Activated naive CD4-positive, alpha-beta T cell treated with anti-CD3 and anti-CD28 coated beads, Interleukin-2, amount 50 U/mL, for 24 hours (primary cell): ENCODE data around the gene OR2C3.
"Not testable (repeated sequence)": the region's sequence is repeated elsewhere in the genome, so short reads cannot be mapped to it uniquely, and the experiment has no call there.

Source experiments
- H3K27ac Mint-ChIP-seq: one replicate; pipeline ENCODE4 v1.8.0; 2021; ENCODE audit warnings: mild to moderate bottlenecking, mixed read lengths
- H3K27me3 Mint-ChIP-seq: one replicate; pipeline ENCODE4 v1.8.0; 2021; ENCODE audit warnings: mixed read lengths
- H3K36me3 Mint-ChIP-seq: one replicate; pipeline ENCODE4 v1.8.0; 2021; ENCODE audit warnings: mixed read lengths
- H3K4me1 Mint-ChIP-seq: one replicate; pipeline ENCODE4 v1.8.0; 2021; ENCODE audit warnings: mixed read lengths
- H3K4me3 Mint-ChIP-seq: one replicate; pipeline ENCODE4 v1.8.0; 2021; ENCODE audit warnings: mild to moderate bottlenecking, mixed read lengths
- H3K9me3 Mint-ChIP-seq: one replicate; pipeline ENCODE4 v1.8.0; 2021; ENCODE audit warnings: mixed read lengths

OR2C3 gene

GRCh38 chr1:247535402-247535801, 838 bp downstream of the OR2C3 start:
- Mint-ChIP-seq H3K36me3 (no peaks in the 10 kb centered on the region), H3K9me3 (no peaks in the 10 kb centered on the region), H3K4me3 (no peak overlapping the region), H3K27ac (no peak overlapping the region), H3K27me3 (peaks cover 12% of the 10 kb centered on the region), H3K4me1 (no peaks in the 10 kb centered on the region)

GRCh38 chr1:247531937-247532336, 4.3 kb downstream of the OR2C3 start:
- no peaks in the 10 kb centered on the region for H3K4me1 Mint-ChIP-seq
- no peaks in the 10 kb centered on the region for H3K36me3 Mint-ChIP-seq
- H3K27me3 Mint-ChIP-seq = peaks cover 8% of the 10 kb centered on the region
- H3K9me3 Mint-ChIP-seq = no peaks in the 10 kb centered on the region
- H3K27ac Mint-ChIP-seq = no peak overlapping the region
- H3K4me3 Mint-ChIP-seq = no peak overlapping the region

DNA sequence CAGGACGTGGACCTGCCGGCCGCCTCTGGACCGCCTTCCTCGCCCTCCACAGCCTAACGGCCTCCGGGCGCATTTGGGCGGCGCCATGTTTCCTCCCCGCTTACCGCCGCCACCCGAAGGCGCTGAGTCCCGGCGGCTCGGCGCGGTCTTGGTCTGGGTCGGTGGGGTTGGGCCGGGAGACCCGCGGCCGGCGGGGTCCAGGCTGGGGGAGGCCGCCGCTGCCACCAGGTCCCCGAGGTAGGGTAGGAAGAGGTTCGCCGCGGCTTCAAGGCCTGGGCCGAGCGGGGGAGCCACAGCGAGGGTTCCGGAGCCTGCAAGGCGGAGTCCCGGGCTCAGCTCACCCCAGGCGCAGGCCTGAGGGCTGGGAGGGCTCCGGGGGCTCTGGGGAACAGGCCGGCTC, 5.5 kb downstream of the OR2C3 start:
- H3K4me3 Mint-ChIP-seq = no peak overlapping the region

GRCh38 chr1:247529771-247530355, 6.4 kb downstream of the OR2C3 start:
- Mint-ChIP-seq H3K27me3 (peaks cover 8% of the 10 kb centered on the region), H3K4me1 (no peaks in the 10 kb centered on the region), H3K4me3 (no peak overlapping the region), H3K27ac (no peak overlapping the region), H3K9me3 (no peaks in the 10 kb centered on the region), H3K36me3 (no peaks in the 10 kb centered on the region)

More for the DNA sequence above, 5.5 kb downstream of the OR2C3 start:
- Mint-ChIP-seq H3K36me3 (no peaks in the 10 kb centered on the region), H3K27ac (no peak overlapping the region), H3K27me3 (peaks cover 8% of the 10 kb centered on the region), H3K4me1 (no peaks in the 10 kb centered on the region), H3K9me3 (no peaks in the 10 kb centered on the region)

DNA sequence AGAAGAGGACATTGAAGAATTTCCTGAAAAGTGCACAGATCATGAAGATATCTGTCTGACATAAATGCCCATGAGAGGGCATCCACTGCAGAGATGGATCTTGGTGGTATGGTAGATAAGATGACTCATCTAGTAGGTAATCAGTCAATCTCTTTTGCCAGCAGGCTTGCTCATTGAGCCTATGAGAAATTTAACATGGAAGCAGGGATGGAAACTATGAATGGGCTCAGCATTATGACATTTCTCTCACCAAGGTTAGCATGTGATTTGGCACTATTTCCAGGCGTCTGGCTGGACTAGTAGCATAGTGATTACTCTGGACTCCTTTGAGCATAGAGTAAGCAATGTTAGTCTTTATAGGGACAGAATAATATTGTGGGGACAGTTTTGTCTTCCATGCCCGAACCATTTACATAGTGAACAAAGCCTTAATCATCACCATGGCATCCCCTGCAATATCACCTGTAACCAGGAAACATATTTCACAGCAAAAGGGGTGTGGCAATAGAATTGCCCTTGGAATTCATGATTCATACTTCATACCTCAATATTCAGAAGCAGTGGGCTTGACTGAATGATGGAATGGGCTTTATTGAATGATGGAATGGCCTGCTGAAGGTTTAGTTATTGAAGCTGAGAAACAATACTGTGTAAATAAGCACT, 7.3 kb downstream of the OR2C3 start:
- no peak overlapping the region for H3K27ac Mint-ChIP-seq

DNA sequence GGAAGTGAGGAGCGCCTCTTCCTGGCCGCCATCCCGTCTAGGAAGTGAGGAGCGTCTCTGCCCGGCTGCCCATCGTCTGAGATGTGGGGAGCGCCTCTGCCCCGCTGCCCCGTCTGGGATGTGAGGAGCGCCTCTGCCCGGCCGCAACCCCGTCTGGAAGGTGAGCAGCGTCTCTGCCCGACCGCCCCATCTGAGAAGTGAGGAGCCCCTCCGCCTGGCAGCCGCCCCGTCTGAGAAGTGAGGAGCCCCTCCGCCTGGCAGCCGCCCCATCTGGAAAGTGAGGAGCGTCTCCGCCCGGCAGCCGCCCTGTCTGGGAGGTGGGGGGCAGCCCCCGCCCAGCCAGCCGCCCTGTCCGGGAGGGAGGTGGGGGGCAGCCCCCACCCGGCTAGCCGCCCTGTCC, 14.4 kb downstream of the OR2C3 start:
- not testable (repeated sequence) for H3K36me3 Mint-ChIP-seq, H3K27me3 Mint-ChIP-seq, H3K4me3 Mint-ChIP-seq, H3K9me3 Mint-ChIP-seq, H3K4me1 Mint-ChIP-seq, H3K27ac Mint-ChIP-seq

More for the DNA sequence above, 7.3 kb downstream of the OR2C3 start:
- Mint-ChIP-seq H3K27me3 (peaks cover 11% of the 10 kb centered on the region), H3K4me1 (no peaks in the 10 kb centered on the region), H3K9me3 (no peaks in the 10 kb centered on the region), H3K36me3 (no peaks in the 10 kb centered on the region), H3K4me3 (no peak overlapping the region)

DNA sequence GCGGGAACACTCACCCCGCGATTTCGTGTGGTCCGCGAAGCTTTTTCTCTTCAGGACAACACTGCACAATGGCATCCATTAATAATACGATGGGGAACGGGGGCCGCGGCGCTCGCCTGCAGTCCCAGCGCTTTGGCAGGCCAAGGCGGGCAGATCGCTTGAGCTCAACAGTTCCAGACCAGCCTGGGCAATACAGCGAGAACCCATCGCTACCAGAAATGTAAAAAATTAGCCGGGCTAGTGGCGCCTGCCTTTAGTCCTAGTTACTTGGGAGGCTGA, 17.7 kb downstream of the OR2C3 start:
- H3K4me3 Mint-ChIP-seq = no peak overlapping the region
- H3K4me1 Mint-ChIP-seq = no peaks in the 10 kb centered on the region
- H3K27ac Mint-ChIP-seq = no peak overlapping the region
- H3K27me3 Mint-ChIP-seq = peaks cover 14% of the 10 kb centered on the region
- no peaks in the 10 kb centered on the region for H3K9me3 Mint-ChIP-seq
- H3K36me3 Mint-ChIP-seq = peaks cover 2% of the 10 kb centered on the region

DNA sequence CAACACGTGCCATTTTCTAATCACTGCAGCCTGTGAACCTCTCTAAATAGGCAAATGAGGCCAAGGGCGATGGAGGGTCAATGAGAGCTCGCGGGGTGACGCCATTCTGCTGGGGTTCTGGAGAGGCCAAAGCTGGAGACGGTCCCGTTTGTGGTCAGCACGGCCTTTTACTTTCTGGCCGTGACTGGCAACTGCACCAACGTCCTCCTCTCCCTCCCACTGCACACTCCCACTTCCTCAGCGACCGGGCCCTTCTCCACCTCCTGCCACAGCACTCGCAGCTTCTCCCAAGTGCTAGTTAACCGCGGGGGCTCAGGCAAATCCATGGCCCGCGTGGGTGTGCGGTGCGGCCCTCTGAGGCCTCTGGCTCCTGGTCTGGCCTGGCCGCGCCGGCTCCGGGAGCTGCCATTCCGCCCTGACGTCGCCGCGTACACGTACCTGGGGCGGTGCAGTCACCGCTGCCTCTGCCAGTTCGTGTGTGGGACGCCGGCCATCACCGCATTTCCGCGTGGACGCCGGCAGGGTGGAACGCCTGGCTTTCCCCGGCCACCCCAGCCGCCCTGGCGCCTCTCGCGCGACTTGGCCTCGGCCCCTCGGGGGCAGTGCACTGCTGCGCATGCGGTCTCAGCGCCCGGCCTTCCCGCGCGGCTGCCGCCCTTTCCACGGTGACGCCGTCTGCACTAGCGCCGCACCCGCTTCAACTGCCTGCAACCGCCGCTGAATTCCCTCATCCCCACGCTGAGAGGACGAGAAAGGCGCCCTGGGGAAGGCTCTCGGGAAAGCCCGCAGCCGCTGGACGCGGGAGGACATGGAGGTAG, 18.2 kb downstream of the OR2C3 start:
- peaks cover 14% of the 10 kb centered on the region for H3K27me3 Mint-ChIP-seq
- H3K4me1 Mint-ChIP-seq = no peaks in the 10 kb centered on the region
- no peak overlapping the region for H3K27ac Mint-ChIP-seq
- peaks cover 2% of the 10 kb centered on the region for H3K36me3 Mint-ChIP-seq
- H3K4me3 Mint-ChIP-seq = no peak overlapping the region
- no peaks in the 10 kb centered on the region for H3K9me3 Mint-ChIP-seq

DNA sequence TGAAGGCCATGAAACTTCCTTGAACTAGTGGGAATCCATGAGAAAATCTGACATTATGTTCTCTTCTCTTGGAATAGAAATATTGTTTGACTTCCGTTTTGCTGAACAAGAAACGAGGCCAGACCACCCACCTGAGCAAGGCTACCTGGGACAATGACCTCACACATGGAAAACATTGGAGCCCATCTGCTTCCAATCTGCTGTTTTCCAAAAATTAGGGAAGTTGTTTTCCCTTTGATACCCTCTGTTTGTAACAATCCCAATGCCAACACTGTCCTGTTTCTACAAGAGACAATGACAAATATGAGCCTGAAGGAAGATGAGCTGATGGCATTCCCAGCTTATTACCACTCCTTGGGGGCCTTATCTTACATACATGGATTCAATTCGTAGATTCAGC, 29.4 kb downstream of the OR2C3 start:
- H3K4me3 Mint-ChIP-seq = no peak overlapping the region
- H3K36me3 Mint-ChIP-seq = no peaks in the 10 kb centered on the region
- no peaks in the 10 kb centered on the region for H3K27me3 Mint-ChIP-seq
- no peak overlapping the region for H3K27ac Mint-ChIP-seq
- no peaks in the 10 kb centered on the region for H3K4me1 Mint-ChIP-seq
- no peaks in the 10 kb centered on the region for H3K9me3 Mint-ChIP-seq

- Mint-ChIP-seq H3K4me3 (no peak overlapping the region), H3K27ac (no peak overlapping the region), H3K27me3 (peaks cover 2% of the 10 kb centered on the region), H3K36me3 (no peaks in the 10 kb centered on the region), H3K4me1 (no peaks in the 10 kb centered on the region), H3K9me3 (no peaks in the 10 kb centered on the region)
These were observed 35.4 kb downstream of the OR2C3 start for GRCh38 chr1:247500865-247501264.

- Mint-ChIP-seq H3K27ac (no peak overlapping the region), H3K36me3 (no peaks in the 10 kb centered on the region), H3K9me3 (no peaks in the 10 kb centered on the region), H3K4me3 (no peak overlapping the region), H3K4me1 (no peaks in the 10 kb centered on the region), H3K27me3 (peaks cover 13% of the 10 kb centered on the region)
These were observed 39.5 kb downstream of the OR2C3 start for GRCh38 chr1:247496581-247497285.

DNA sequence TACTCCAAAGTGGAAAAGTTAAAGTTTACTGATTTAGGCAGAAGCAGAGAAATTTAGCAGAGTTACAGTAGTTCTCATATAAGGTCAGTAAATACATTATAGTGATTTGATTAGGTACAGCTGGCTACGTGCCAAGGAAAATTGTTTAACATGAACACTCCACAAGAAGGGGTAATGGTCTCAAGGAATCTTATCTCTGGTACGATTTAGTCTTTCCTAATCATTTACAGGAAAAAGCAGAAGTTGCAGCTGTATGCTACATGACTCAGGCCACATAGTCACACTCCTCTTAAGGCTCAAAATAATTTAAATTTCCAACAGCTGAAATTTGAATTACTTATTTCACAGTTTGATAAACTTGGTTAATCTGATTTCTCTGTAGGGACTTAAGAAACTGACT, 41.5 kb downstream of the OR2C3 start:
- H3K9me3 Mint-ChIP-seq = no peaks in the 10 kb centered on the region
- H3K4me1 Mint-ChIP-seq = no peaks in the 10 kb centered on the region
- H3K36me3 Mint-ChIP-seq = no peaks in the 10 kb centered on the region
- no peak overlapping the region for H3K27ac Mint-ChIP-seq
- no peak overlapping the region for H3K4me3 Mint-ChIP-seq
- H3K27me3 Mint-ChIP-seq = peaks cover 16% of the 10 kb centered on the region

DNA sequence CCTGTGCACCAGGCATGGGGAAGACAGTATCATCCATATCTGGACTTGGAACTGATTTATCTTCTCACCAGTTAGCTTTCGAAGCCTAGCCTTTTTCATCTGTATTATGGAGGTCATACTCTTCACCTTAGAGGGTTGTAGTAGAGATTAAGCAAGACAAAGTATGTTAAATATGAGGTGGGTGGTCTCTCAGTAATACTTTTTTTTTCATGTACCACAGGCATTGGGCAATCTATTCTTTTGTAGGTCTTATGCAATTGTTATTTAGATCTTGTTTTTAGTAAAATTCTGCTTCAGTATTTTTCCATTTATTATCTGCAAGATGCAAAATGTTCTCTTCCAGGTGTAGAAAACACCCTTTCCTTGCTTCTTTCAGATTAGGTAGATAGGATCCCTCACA, 43.1 kb downstream of the OR2C3 start:
- no peaks in the 10 kb centered on the region for H3K9me3 Mint-ChIP-seq
- H3K36me3 Mint-ChIP-seq = no peaks in the 10 kb centered on the region
- no peak overlapping the region for H3K4me3 Mint-ChIP-seq
- H3K27ac Mint-ChIP-seq = no peak overlapping the region
- peaks cover 17% of the 10 kb centered on the region for H3K27me3 Mint-ChIP-seq
- no peaks in the 10 kb centered on the region for H3K4me1 Mint-ChIP-seq

- H3K36me3 Mint-ChIP-seq = no peaks in the 10 kb centered on the region
- H3K9me3 Mint-ChIP-seq = no peaks in the 10 kb centered on the region
- H3K4me1 Mint-ChIP-seq = no peaks in the 10 kb centered on the region
- no peak overlapping the region for H3K27ac Mint-ChIP-seq
- no peak overlapping the region for H3K4me3 Mint-ChIP-seq
- H3K27me3 Mint-ChIP-seq = peaks cover 21% of the 10 kb centered on the region
These were observed 44.9 kb downstream of the OR2C3 start for GRCh38 chr1:247491328-247491727.

DNA sequence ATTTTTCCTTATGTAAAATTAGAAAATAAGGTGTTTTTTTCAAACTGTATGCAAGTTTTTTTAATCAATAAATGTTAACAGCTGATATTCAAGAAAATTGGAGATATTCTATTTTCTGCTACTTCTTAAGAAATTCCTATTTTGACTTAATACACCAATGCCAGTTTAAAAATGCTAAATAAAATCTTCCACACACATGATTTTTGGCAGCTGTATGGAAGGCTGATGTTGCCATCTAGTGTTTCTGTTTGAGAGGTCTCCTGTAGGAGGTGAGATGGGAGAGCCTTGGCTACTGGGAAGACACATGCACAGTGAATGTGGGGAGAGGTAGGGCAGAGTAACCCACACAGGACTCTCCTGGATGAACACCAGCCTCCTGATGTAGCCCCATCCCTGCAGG, 49.2 kb downstream of the OR2C3 start:
- no peak overlapping the region for H3K27ac Mint-ChIP-seq
- no peaks in the 10 kb centered on the region for H3K9me3 Mint-ChIP-seq
- no peaks in the 10 kb centered on the region for H3K36me3 Mint-ChIP-seq
- H3K27me3 Mint-ChIP-seq = peaks cover 10% of the 10 kb centered on the region
- H3K4me1 Mint-ChIP-seq = no peaks in the 10 kb centered on the region
- no peak overlapping the region for H3K4me3 Mint-ChIP-seq

- peaks cover 2% of the 10 kb centered on the region for H3K27me3 Mint-ChIP-seq
- no peak overlapping the region for H3K27ac Mint-ChIP-seq
- no peaks in the 10 kb centered on the region for H3K4me1 Mint-ChIP-seq
- no peaks in the 10 kb centered on the region for H3K36me3 Mint-ChIP-seq
- no peak overlapping the region for H3K4me3 Mint-ChIP-seq
- H3K9me3 Mint-ChIP-seq = no peaks in the 10 kb centered on the region
These were observed 53.5 kb downstream of the OR2C3 start for GRCh38 chr1:247482747-247483146.
